ENCODE data around the gene TEX19.

The TEX19 gene

GRCh38 chr17:82321947-82322466 is 37.0 kb upstream of the TEX19 start:
- no peak overlapping the region for H3K27ac ChIP-seq (replicated peaks)
- no peak for DNase-seq (ENCODE audit: low read depth in 1 of 2, low spot score in 1 of 2)
- H3K27me3 ChIP-seq (ENCODE audit: insufficient read depth, poor library complexity, severe bottlenecking) = peaks cover 13% of the 10 kb centered on the region
- TF ChIP-seq, protein P1, sequence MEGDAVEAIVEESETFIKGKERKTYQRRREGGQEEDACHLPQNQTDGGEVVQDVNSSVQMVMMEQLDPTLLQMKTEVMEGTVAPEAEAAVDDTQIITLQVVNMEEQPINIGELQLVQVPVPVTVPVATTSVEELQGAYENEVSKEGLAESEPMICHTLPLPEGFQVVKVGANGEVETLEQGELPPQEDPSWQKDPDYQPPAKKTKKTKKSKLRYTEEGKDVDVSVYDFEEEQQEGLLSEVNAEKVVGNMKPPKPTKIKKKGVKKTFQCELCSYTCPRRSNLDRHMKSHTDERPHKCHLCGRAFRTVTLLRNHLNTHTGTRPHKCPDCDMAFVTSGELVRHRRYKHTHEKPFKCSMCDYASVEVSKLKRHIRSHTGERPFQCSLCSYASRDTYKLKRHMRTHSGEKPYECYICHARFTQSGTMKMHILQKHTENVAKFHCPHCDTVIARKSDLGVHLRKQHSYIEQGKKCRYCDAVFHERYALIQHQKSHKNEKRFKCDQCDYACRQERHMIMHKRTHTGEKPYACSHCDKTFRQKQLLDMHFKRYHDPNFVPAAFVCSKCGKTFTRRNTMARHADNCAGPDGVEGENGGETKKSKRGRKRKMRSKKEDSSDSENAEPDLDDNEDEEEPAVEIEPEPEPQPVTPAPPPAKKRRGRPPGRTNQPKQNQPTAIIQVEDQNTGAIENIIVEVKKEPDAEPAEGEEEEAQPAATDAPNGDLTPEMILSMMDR (IDR thresholded peaks at IDR 0.05; ENCODE audit: insufficient read depth, low read length) = no peak
- no peak for TF ChIP-seq GABPA (IDR thresholded peaks at IDR 0.05; ENCODE audit: low read depth)
- H3K4me3 ChIP-seq (replicated peaks; ENCODE audit: insufficient read depth, low read length) = no peak overlapping the region

DNA sequence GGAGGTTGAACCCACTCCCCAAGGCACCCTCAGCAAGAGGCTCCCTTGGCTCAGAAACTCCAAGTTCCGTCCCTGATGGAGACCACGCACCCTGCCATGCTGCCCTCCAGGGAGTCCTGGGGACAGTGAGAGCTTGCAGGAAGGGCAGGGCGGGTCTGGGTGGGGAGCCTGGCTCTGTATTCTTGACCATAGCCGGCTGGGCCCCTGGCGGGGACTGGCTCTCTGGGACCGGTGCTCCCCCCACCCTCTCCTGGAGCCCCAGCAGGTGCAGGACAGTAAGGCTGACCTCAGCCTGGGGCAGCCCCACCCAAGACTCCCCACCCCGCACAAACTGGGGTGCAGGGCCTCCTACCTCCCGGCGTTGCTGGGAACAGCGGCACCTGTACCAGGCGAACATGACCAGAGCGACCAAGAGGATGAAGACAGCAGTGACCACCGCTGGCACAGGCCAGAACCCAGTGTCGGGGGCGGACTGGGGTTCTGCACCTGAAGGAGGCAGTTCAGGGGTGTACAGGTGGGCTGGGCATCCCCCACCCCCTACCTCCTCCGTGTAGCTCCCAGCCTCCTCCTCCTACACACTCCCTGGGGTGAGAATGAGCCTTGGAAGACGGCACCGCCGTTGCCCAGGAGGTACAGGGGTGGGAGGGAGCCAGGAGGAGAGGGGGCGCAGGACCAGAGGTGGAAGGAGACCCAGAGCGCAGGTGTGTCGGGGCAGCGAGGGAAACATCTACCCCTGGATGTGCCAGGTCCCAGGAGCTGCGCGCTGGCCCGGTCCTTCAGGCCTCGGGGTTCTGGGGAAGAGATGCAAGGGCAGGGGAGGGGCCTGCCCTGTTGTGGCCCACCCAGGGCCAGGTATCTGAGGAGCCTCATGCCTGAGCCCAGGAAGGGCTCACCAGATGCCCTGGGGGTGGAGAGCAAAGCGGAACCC is 36.3 kb upstream of the TEX19 start:
- TF ChIP-seq POLR2AphosphoS5 (IDR thresholded peaks at IDR 0.05; ENCODE audit: low read depth) (no peak), GABPA (IDR thresholded peaks at IDR 0.05; ENCODE audit: low read depth) (no peak), SPI1 (IDR thresholded peaks at IDR 0.05; ENCODE audit: borderline replicate concordance, low read depth) (no peak)
- TF ChIP-seq, protein P2, sequence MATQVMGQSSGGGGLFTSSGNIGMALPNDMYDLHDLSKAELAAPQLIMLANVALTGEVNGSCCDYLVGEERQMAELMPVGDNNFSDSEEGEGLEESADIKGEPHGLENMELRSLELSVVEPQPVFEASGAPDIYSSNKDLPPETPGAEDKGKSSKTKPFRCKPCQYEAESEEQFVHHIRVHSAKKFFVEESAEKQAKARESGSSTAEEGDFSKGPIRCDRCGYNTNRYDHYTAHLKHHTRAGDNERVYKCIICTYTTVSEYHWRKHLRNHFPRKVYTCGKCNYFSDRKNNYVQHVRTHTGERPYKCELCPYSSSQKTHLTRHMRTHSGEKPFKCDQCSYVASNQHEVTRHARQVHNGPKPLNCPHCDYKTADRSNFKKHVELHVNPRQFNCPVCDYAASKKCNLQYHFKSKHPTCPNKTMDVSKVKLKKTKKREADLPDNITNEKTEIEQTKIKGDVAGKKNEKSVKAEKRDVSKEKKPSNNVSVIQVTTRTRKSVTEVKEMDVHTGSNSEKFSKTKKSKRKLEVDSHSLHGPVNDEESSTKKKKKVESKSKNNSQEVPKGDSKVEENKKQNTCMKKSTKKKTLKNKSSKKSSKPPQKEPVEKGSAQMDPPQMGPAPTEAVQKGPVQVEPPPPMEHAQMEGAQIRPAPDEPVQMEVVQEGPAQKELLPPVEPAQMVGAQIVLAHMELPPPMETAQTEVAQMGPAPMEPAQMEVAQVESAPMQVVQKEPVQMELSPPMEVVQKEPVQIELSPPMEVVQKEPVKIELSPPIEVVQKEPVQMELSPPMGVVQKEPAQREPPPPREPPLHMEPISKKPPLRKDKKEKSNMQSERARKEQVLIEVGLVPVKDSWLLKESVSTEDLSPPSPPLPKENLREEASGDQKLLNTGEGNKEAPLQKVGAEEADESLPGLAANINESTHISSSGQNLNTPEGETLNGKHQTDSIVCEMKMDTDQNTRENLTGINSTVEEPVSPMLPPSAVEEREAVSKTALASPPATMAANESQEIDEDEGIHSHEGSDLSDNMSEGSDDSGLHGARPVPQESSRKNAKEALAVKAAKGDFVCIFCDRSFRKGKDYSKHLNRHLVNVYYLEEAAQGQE (IDR thresholded peaks at IDR 0.05; ENCODE audit: insufficient replicate concordance, low read depth) = no peak
- TF ChIP-seq, protein P1 (IDR thresholded peaks at IDR 0.05; ENCODE audit: insufficient read depth, low read length) = no peak
- Histone ChIP-seq H3K4me3 (replicated peaks; ENCODE audit: insufficient read depth, low read length) (no peak overlapping the region), H3K27ac (replicated peaks) (no peak overlapping the region), H3K27me3 (ENCODE audit: insufficient read depth, poor library complexity, severe bottlenecking) (peaks cover 13% of the 10 kb centered on the region)
- DNase-seq (ENCODE audit: low read depth in 1 of 2, low spot score in 1 of 2) = no peak

- Histone ChIP-seq H3K27me3 (ENCODE audit: insufficient read depth, poor library complexity, severe bottlenecking) (peaks cover 13% of the 10 kb centered on the region), H3K27ac (replicated peaks) (no peak overlapping the region), H3K4me3 (replicated peaks; ENCODE audit: insufficient read depth, low read length) (no peak overlapping the region)
- no peak for DNase-seq (ENCODE audit: low read depth in 1 of 2, low spot score in 1 of 2)
- TF ChIP-seq, protein P1 (IDR thresholded peaks at IDR 0.05; ENCODE audit: insufficient read depth, low read length) = no peak
- TF ChIP-seq, protein P2 (IDR thresholded peaks at IDR 0.05; ENCODE audit: insufficient replicate concordance, low read depth) = no peak
- TF ChIP-seq POLR2AphosphoS5 (IDR thresholded peaks at IDR 0.05; ENCODE audit: low read depth) (no peak), GABPA (IDR thresholded peaks at IDR 0.05; ENCODE audit: low read depth) (no peak), SPI1 (IDR thresholded peaks at IDR 0.05; ENCODE audit: borderline replicate concordance, low read depth) (no peak)
These were observed 35.4 kb upstream of the TEX19 start for GRCh38 chr17:82323514-82324234.

Measured in HL-60 (cell line).